Kidney (tissue), 14 donors: ENCODE measurements around the gene HGS. TPM values are rescaled to one million over a fixed set of nuclear protein-coding genes. Genes with fewer than 3 reads are reported as not detected.

ENCODE experiments used
- DNase-seq, 5 donors: peaks; one replicate each; pipeline ENCODE4 v3.0.0-alpha.2; 2013 to 2020
- FAIRE-seq: peaks from 2 replicates; lab custom pipeline; 2012; peaks lifted over from hg19 to GRCh38; lab: Jason Lieb, UNC
- H3K27ac ChIP-seq, 2 donors: one replicate each; pipeline ENCODE4 v1.7.0; 2013; ENCODE audit warnings: low read depth in 2 of 2, low read length in 2 of 2, inconsistent platforms in 1 of 2
- H3K27me3 ChIP-seq: one replicate; pipeline ENCODE4 v1.7.1; 2013; ENCODE audit warnings: low read length, inconsistent platforms; ENCODE audit not compliant: control insufficient read depth, insufficient read depth
- H3K36me3 ChIP-seq, 3 donors: one replicate each; pipeline versions ENCODE4 v1.7.0 to v1.7.1; 2013; ENCODE audit warnings: low read length in 3 of 3, control low read depth in 1 of 3, inconsistent platforms in 1 of 3; ENCODE audit not compliant: insufficient read depth in 3 of 3, control insufficient read depth in 2 of 3
- H3K4me1 ChIP-seq, 3 donors: one replicate each; pipeline versions ENCODE4 v1.7.0 to v1.7.1; 2013; ENCODE audit warnings: low read length in 3 of 3, inconsistent platforms in 1 of 3, low read depth in 1 of 3; ENCODE audit not compliant: control insufficient read depth in 2 of 3, insufficient read depth in 2 of 3
- H3K4me3 ChIP-seq, 3 donors: one replicate each; pipeline versions ENCODE4 v1.7.0 to v1.8.1; 2013; ENCODE audit warnings: low read length in 3 of 3, control low read depth in 1 of 3, inconsistent platforms in 1 of 3
- H3K9ac ChIP-seq, 3 donors: one replicate each; pipeline versions ENCODE4 v1.7.0 to v1.7.1; 2013; ENCODE audit warnings: low read length in 3 of 3, control low read depth in 1 of 3, inconsistent platforms in 1 of 3
- H3K9me3 ChIP-seq, 3 donors: one replicate each; pipeline versions ENCODE4 v1.7.0 to v1.7.1; 2013; ENCODE audit warnings: low read length in 3 of 3, control low read depth in 1 of 3, inconsistent platforms in 1 of 3; ENCODE audit not compliant: control insufficient read depth in 2 of 3, insufficient read depth in 1 of 3
- CTCF ChIP-seq: IDR thresholded peaks from 3 replicates; pipeline ENCODE4 v1.5.1; 2012; ENCODE audit warnings: mild to moderate bottlenecking, moderate library complexity, borderline replicate concordance; ENCODE audit not compliant: insufficient read depth; ENCODE audit errors: extremely low read depth
- intact Hi-C: fragments of 100-400 bp; cut with DNase I; formaldehyde crosslinking; loops from one replicate; pipeline ENCODE4 v1.11.1; 2022
- polyA plus RNA-seq: library from polyadenylated mRNA; stranded (reverse); fragments of 350-450 nt; fragmentation: Illumina TruSeq; extraction: RNeasy Lipid Tissue Mini Kit (QIAGEN cat#74804); gene quantifications from one replicate; pipeline ENCODE4 v1.2.3, GENCODE V29; 2014; ENCODE audit warnings: low read depth, low replicate concordance; ENCODE audit not compliant: insufficient read depth
- total RNA-seq: library from RNA; stranded (reverse); fragmentation: NEBNext Ultra II Directional; extraction: Animal tissue kit (Norgen Biotek cat#: 25700); gene quantifications from one replicate; pipeline ENCODE4 v1.2.1, GENCODE V29; 2021
- donor health status: control.
- donor health status: control.
- donor health status: control.
- donor health status: control.
- donor health status: control.
- donor health status: DM: yes; HTN: yes; CAD: no.
- donor health status: Normal renal cell carcinoma (clear cell type).

Gene HGS
- total and polyA plus RNA-seq, 2 donors from 2014 or later = 85.5 to 95.3 TPM

GRCh38 chr17:81635973-81636504, 47.8 kb upstream of the HGS start:
- Histone ChIP-seq H3K4me3 (peak overlapping the region; percentile 80 to 97 (median 92)), H3K4me1 (peaks cover 0 to 9% (median 7%) of the 10 kb centered on the region in 3 donors), H3K27me3 (no peaks in the 10 kb centered on the region), H3K9me3 (no peaks in the 10 kb centered on the region), H3K36me3 (peaks cover 0 to 2% (median 0%) of the 10 kb centered on the region in 3 donors), H3K27ac (peak overlapping the region; percentile 77 to 87), H3K9ac (peak overlapping the region; percentile 72 to 99 (median 74))
- no peak for FAIRE-seq
- intact Hi-C loops = no loop called here
- DNase-seq = peak in 1 of 5 donors; percentile 17
- TF ChIP-seq CTCF = no peak

GRCh38 chr17:81636505-81637288, 47.1 kb upstream of the HGS start, which contains the start of the genes NPLOC4 and TSPAN10:
Gene NPLOC4, minus strand, starts transcription at chr17:81637112. Its CDS starts 182 bp downstream, at chr17:81636930.
Gene TSPAN10, plus strand, starts transcription at chr17:81637196. Its CDS starts 5,217 bp downstream, at chr17:81642413.
- H3K36me3 ChIP-seq = peaks cover 0 to 2% (median 0%) of the 10 kb centered on the region in 3 donors
- FAIRE-seq (no peak), DNase-seq (peak; percentile 90 to 95 (median 93))
- no peaks in the 10 kb centered on the region for H3K9me3 ChIP-seq
- H3K9ac ChIP-seq = peak within 1 kb of the TSS; percentile 74 to 99 (median 83)
- peak within 1 kb of the TSS; percentile 92 to 97 (median 97) for H3K4me3 ChIP-seq
- peaks cover 0 to 9% (median 7%) of the 10 kb centered on the region in 3 donors for H3K4me1 ChIP-seq
- H3K27ac ChIP-seq = peak within 1 kb of the TSS; percentile 77 to 87
- peak; percentile 10 for TF ChIP-seq CTCF
- H3K27me3 ChIP-seq = no peaks in the 10 kb centered on the region
- intact Hi-C loops = no loop called here

- Histone ChIP-seq H3K9me3 (no peaks in the 10 kb centered on the region), H3K27ac (no peak overlapping the region), H3K9ac (no peak overlapping the region), H3K4me1 (peaks cover 0 to 9% (median 4%) of the 10 kb centered on the region in 3 donors), H3K36me3 (no peaks in the 10 kb centered on the region), H3K27me3 (no peaks in the 10 kb centered on the region), H3K4me3 (no peak overlapping the region)
- DNase-seq (no peak), FAIRE-seq (no peak)
- intact Hi-C loops = no loop called here
- TF ChIP-seq CTCF = no peak
Observed at GRCh38 chr17:81638683-81639082, 45.1 kb upstream of the HGS start.
